ENCODE results near the gene PGBD1.

- TF ChIP-seq POLR2A (IDR thresholded peaks at IDR 0.05) (no peak), CTCF (IDR thresholded peaks at IDR 0.05) (no peak), POLR2AphosphoS5 (IDR thresholded peaks at IDR 0.05) (no peak)
Observed at GRCh38 chr6:28322661-28323060, 41.3 kb downstream of the PGBD1 start.

All from upper lobe of left lung (tissue), 4 donors.